Fibroblast of skin of right quadriceps (primary cell): ENCODE measurements around the gene TPGS1.

ENCODE experiments used
- DNase-seq: peaks from one replicate; pipeline ENCODE4 v3.0.0-alpha.2; 2013

TPGS1 gene

DNA sequence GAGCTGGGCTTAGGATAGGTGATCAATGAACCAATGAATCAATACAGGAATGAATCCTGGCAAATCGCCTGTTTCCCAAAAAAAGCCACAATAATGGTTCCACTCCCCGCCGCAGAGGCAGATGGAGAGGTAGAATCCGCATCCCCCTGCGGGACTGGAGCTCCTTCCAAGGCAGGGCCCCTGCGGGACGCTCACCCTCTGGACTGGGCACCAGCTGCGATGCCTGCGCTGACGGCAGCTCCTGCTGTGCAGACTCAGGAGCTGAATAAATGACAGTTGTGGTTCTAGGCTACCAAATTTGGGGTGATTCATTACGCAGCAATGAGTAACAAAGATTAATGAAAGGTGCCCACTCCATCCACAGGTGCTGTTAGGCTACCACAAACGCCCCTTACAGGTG lies 15.4 kb downstream of the TPGS1 start:
- DNase-seq = no peak

DNA sequence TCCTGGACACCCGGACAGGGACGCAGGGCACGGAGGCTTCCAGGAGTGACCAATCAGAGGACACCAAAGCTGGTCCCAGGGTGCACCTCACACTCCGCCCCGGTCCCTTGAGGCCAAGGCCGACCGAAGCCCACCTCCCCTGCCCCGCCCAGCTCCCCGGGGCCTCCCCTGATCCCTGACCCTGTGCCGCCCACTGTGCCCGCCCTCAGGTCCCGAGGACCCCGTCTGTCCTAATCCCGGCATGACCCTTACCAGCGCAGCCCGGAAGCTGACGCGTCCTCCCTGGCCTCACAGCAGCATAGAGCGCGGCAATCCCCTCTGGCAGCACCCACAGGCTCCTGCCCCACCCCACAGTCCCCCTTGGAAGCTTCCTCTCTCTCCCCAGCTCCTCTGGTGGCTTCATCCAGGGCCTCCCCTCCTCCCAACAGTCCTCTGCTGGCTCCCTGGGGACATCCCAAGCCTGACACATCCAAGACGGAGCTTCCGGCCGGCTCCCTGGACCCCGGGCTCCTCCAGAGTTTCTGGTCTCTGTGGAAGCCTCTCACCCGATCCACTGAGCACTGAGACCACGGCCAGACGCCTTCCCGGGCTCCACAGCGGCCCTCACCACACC lies 16.9 kb downstream of the TPGS1 start:
- DNase-seq = peak; percentile 37

DNA sequence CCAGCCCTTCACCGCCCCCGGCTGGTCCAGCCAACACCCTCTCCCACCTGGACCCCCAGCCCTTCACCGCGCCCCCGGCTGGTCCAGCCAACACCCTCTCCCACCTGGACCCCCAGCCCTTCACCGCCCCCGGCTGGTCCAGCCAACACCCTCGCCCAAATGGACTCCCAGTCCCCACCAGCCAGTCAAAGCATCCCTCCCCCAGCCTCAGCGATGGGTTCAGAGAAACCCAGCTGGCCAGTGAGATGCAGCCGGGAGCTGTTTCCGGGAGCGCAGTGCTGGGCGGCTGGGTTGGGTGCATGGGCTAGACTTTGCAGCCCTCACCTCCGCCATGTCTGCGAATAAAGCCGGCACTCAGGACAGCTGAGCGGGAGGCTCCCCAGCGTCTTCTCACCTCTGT lies 17.7 kb downstream of the TPGS1 start:
- DNase-seq = no peak

DNA sequence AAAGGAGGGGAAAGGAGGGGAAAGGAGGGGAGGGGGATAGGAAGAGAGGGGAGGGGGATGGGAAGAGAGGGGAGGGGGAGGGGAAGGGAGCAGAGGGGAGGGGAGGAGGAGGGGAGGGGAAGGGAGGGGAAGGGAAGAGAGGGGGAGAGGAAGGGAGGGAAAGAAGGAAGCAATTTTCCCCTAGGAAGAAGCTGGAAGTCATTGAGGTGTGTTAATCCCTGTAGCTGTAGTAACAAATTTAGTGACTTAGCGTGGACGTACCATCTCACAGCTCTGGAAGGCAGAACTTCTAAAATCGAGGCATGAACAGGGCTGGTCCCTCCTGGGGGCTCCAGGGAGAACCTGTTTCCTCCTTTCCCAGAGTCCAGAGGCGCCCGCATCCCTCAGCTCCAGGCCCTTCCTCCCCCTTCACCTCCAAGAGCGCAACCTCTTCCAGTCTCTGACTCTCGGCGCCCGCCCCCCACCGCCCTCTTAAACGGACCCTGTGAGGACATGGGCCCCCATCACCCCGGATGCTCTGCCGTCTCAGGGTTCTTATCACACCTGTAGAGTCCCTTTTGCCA lies 18.6 kb downstream of the TPGS1 start:
- no peak for DNase-seq

DNA sequence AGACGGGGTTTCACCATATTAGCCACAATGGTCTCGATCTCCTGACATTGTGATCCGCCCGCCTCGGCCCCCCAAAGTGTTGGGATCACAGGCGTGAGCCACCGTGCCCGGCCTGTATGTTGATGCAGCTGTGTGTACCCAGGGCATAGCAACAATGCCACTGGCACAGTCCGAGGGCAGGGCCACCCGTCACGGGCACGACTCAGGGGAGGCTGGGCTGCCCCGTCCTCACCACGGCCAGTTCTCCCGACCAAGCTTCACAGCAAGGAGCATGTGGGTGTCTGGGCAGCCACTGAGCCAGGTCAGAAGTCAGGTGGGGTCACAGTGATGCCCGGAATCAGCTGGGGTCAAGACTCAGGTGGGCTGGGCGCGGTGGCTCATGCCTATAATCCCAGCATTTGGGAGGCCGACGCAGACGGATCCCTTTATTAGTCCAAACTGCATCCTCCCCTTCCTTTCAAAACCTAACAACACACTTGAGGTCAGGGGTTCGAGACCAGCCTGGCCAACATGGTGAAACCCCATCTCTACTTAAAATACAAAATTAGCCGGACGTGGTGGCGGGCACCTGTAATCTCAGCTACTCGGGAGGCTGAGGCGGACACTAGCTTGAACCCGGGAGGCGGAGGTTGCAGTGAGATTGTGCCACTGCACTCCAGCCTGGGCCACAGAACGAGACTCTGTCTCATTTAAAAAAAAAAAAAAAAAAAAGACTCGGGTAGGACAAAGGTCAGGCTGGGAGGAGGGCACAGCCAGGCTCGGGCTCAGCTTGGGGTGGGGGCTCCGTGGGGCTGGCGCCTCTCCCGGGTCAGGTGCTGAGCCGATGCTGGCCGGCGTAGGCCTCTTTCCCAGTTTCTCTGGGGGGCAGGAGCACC lies 23.1 kb downstream of the TPGS1 start:
- DNase-seq = no peak

DNA sequence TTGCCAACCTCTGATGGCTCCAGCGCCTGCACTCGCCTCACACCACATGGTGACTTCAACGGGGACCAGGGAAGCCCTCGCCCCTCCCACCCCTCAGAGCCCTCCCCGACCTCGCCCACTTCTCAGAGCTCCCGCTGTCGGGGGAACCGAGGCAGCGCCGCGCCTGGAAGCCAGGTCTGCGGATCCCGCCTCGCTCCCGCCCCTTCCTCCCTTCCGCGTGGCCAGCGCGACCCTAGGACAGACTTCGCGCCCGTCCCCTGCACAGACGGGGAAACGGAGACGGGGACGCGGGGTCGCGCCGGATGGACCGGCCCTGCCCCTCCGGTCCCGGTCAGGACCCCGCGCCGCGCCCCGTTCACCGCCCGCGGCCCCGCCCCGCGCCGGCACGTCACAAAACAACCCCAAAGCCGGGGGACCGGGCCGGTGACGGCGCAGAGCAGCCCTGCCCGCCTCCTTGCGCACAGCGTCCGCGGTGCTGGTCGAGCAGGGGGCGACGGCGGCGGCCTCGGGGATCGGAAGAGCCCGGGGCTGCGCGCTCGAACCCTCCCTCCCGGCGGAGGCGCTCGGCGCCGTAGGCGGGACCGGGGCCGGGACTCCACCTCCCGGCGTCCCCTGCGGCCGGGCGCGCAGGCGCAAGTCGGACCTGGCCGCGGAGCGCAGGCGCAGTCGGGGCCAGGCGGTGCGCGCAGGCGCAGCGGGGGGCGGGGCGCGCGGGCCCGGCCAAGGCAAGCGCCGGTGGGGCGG lies 23.9 kb downstream of the TPGS1 start:
- DNase-seq = peak; percentile 84

DNA sequence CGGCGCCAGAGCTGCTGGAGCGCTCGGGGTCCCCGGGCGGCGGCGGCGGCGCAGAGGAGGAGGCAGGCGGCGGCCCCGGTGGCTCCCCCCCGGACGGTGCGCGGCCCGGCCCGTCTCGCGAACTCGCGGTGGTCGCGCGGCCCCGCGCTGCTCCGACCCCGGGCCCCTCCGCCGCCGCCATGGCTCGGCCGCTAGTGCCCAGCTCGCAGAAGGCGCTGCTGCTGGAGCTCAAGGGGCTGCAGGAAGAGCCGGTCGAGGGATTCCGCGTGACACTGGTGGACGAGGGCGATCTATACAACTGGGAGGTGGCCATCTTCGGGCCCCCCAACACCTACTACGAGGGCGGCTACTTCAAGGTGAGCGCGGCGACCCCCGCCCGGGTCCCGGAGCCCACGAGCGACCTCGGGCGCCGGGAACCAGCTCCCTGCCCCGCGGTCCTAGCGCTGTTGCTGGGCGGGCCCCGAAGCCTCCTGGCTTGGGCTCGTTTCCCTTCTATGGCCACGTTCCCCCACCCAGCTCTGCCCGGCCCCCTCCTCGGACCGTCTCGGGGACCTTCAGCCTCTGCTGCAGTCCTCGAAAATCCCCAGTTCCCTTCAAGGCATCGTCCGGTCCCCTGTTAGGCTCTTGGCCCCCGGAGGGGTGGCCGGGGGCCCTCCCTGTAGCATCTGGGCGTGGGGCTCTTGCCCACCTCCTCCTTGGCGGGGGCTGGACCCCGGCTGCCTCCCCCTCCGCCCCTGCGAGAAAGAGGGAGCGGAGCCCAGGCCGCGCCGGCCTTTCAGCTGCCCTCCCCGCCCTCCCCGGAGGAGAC lies 24.7 kb downstream of the TPGS1 start, which contains the start of gene CDC34:
Gene CDC34 (plus strand): TSS at position 8 of the 808 bp plus-strand sequence. CDS start 172 bp downstream, at position 180.
- DNase-seq = no peak

DNA sequence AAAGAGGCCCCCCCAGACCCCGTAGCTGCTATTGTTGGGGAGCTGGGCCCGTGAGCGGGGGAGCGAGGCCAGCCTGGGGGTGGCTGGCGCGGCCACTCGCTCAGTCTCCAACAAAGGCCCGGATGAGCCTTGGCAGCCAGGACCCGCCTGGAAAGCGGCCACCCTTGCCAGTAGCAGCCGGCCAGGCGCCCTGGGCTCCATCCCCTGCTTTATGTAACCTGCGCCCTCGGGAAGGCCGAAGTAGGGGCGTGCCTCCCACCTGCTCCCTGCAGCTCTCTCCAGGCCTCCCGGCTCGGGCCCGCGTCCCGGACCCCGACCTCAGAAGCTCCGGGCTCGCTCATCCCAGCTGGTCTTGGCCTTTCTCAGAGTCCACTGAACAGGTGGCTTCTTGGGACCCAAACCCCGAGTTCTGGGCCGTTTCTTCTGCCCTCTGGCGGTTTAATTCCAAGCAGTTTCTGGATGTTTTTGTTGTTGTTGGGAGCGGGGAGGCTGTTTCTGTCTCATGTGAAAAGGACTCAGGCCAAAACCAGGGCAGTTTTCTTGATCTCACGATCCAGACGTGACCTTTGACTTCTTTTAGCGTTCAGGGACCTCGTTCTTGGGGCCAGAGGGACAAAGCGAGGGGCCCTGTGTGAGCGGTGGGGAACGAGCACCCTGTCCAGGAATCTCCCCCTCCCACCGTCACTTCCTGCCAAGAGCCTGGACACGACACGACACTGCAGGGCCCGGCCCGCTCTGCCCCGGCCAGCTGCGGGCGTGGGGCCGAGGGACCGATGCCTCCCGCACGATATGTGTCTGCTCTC lies 25.5 kb downstream of the TPGS1 start:
- DNase-seq = peak; percentile 65

DNA sequence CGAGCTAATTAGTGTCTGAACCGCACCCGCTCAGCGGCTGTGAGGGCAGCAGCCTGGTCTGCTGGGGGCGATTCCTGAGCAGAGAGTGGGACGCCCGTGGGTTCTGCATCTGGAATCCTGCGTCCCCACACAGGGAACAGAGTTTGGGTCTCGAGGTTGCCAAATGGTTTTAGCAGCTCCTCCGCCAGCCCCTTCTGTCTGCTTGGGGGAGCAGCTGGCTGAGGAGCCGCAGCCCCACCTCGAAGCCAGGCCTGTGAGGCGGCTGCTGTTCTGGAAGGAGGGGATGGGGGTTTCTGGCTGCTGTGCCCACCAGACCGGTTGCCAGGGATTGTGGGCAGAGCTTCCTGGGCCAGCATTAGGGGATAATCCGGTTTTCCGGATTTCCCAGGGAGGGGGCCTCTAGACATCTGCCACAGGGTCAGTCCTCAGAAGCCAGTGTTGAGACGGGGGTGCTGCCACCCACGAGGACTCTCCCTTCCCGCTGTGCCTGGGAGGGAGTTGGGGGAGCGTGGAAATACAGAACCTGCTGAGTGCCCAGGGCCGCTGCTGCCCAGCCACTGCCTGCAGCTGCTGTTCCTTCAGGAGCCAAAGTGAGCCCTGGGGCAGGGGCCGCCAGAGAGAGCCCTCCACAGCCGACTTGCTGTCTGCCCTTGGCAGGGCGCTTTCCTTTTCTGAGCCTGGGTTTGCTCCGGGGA lies 26.2 kb downstream of the TPGS1 start:
- DNase-seq = no peak

DNA sequence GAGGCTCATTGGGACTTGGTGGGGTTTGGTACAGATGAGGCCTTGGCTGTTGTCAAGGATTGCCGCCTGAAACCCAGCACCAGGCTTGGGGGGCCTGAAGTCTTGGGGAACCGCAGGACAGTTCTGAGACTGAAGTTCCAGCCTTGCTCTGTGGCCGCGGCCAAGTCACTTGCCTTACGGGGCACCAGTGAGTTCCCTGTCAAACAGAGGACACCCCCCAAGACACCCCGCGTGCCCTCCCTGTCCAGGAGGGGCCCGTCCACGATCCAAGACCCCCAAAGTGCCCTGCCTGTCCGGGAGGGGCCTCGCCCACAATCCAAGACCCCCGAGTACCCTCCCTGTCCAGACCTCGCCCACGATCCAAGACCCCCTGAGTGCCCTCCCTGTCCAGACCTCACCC lies 26.8 kb downstream of the TPGS1 start:
- no peak for DNase-seq

DNA sequence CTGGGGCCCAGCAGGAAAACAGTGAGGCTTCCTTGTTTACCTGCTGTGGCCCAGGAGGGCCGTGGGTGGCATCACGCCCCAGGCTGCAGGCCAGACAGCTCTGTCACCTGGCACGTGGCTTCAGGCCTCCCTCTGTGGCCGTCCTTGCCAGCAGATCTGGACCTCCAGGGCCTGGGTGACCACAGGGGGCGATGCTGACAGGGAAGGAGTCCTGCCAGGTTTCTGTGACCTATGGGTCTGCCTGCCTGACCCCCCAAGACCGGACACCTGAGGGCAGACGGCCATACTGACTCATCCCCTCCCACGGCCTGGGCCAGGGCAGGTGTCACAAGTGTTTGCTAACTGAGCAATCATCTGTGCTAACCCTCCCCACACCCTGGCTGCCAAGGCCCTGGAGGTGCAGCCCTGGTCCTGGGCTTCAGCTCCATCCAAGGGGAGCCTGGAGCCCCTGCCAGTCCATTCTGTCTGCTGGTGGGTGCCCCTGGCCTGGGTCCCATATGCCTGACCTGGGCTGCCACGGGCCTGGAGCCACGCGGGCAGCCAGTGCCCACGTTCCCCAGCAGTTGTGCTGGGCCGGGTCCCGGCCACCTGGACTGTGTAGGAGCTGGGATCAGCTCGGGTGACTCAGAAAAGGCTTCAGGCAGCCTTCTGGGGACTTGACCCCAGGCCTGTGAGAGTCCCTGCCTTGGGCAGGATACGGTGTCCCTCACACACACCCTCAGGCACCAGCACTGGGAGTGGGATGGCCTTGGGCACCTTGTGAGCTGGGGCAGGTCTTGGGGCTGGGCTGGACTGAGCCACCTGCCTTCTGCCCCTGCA lies 27.9 kb downstream of the TPGS1 start:
- DNase-seq = no peak

DNA sequence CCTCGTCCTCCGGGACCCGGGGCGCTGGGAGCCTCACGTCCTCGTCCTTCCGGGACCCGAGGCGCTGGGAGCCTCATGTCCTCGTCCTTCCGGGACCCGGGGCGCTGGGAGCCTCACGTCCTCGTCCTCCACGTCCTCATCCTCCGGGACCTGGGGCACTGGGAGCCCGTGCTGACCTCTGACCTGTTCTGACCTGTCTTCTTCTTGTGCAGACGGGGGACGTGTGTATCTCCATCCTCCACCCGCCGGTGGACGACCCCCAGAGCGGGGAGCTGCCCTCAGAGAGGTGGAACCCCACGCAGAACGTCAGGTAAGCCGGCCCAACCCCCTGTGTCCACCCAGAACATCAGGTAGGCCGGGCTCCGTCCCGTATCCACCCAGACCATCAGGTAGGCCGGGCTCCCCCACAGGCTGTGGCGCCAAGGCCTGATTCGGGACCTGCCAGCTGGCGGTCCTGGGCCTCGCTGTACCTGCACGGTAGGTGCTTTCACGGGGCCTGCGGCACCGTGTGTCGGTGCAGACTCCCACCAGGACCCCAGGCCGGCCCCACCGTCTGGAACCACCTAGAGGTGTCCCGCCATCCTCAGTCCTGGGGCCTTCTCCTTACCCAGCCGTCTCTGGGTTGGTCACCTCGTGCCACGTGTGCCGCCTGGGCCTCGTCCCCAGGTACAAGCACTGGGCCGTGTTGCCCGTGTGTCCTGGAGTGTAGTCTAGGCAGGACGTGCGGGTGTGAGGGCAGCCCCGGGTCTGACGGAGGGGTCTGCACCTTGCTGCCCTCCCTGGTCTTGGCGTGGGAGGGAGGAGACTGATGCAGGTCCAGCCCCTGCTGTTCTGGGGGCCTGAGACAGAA lies 29.0 kb downstream of the TPGS1 start:
- no peak for DNase-seq

DNA sequence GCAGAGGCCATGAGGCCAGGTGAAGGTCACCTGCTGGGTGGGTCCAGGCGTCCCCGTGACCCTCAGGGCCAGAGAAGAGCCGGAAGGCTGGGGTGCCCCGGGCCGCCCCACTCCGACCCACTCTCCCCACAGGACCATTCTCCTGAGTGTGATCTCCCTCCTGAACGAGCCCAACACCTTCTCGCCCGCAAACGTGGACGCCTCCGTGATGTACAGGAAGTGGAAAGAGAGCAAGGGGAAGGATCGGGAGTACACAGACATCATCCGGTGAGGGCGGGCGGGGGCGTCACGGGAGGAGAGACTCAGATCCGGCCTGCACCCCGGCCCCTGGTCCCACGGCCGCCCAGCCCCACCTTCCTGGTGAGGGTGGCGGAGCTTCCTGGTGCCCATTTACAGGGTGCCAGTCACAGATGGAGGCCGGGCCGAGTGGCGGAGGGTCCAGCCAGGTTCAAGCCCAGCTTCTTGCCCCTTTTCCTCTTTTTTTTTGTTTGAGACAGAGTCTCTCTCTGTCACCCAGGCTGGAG lies 29.6 kb downstream of the TPGS1 start:
- DNase-seq = no peak

DNA sequence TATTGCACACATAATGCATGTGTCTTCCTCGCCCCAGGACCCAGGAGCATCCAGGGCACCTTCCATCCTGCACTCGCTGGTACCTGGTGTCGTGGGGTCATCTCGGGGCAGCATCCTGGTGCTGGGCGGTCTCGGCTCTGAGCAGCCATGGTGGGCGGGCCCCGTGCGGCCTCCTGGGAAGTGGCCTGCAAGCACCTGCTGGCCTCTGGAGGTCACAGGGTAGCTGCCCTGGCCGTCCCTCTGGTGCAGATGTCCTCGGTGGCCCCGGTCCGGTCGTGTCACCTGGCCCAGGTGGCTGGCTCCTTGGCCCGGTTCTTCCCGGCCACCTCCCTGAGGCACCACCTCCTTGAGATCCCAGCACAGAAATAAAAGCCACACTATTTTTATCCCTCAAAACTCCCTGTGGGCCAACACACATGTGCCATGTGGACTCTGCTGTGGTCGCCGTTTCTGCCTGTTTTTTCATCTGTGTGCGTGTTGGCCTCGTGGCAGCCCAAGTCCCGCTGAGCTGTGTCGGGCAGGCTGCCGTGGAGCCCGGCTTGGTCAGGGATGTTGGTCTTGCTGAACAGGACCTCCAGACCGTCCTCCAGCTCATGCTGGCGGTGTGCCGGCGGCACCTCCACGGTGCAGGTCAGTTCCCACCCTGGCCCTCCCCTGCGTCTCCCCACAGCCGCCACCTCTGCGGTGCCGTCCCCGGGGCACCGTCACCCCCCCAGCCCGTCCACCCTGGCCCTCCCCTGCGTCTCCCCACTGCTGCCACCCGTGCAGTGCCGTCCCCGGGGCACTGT lies 31.5 kb downstream of the TPGS1 start:
- no peak for DNase-seq

DNA sequence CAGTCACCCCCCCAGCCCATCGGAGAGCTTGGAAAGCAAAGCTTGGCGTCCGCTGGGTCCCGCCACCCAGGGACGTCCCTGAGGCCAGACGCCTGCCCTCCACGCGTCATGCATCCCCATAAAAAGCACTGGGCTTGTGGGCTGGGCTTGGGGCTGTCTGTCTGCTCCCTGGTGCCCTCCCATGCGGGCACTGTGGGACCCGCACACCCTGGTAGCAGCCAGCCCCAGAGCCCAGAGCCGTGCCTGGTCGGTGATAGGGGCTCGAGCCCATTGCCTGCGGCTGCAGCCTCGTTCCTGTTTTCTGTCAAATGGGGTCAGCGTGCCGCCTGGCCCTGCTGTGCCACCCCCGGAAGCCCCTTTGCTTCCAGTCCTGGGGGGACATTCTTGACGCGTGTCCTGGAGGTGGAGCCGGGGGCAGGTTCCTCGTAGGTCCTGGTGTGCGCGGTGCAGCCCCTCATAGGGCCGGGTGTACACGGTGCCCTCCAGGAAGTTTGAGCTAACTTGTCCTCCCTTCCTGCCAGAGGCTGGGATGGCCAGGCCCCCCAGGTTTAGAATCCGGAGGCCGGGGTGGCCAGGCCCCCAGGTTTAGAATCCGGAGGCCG lies 32.2 kb downstream of the TPGS1 start:
- DNase-seq = no peak

DNA sequence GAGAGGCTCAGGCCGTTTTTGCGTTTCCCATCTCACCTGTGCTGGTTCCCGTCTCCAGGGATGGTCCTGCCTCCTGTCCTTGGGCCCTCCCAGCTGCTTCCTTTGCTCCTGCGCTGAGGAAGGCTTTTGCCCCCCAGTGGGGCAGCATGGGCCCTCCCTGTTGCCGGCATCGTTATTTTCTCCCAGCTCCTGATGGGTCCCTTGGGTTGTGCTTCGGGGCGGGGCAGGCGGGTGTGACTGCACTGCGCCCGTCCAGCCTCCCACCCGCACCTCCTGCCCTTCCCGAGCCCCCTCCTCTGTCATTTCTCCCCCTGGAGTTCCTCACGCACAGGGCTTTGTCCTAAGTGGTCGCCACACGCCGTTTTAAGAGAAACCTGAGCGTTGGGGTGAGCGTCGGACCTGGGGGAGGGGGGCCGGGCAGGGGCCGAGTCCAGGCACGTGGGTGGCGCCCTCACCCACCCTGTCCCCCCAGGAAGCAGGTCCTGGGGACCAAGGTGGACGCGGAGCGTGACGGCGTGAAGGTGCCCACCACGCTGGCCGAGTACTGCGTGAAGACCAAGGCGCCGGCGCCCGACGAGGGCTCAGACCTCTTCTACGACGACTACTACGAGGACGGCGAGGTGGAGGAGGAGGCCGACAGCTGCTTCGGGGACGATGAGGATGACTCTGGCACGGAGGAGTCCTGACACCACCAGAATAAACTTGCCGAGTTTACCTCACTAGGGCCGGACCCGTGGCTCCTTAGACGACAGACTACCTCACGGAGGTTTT lies 33.8 kb downstream of the TPGS1 start:
- no peak for DNase-seq

DNA sequence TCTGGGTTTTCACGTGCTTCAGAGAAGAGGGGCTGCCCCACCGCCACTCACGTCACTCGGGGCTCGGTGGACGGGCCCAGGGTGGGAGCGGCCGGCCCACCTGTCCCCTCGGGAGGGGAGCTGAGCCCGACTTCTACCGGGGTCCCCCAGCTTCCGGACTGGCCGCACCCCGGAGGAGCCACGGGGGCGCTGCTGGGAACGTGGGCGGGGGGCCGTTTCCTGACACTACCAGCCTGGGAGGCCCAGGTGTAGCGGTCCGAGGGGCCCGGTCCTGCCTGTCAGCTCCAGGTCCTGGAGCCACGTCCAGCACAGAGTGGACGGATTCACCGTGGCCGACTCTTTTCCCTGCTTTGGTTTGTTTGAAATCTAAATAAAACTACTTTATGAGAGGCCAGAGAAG lies 34.4 kb downstream of the TPGS1 start:
- no peak for DNase-seq
